Activated naive CD4-positive, alpha-beta T cell treated with anti-CD3 and anti-CD28 coated beads, Interleukin-2, amount 50 U/mL, for 16 hours (primary cell): ENCODE measurements around the gene ARID3B.

Source experiments
- DNase-seq: peaks from one replicate; pipeline ENCODE4 v3.0.0-alpha.2; 2020

Gene ARID3B

DNA sequence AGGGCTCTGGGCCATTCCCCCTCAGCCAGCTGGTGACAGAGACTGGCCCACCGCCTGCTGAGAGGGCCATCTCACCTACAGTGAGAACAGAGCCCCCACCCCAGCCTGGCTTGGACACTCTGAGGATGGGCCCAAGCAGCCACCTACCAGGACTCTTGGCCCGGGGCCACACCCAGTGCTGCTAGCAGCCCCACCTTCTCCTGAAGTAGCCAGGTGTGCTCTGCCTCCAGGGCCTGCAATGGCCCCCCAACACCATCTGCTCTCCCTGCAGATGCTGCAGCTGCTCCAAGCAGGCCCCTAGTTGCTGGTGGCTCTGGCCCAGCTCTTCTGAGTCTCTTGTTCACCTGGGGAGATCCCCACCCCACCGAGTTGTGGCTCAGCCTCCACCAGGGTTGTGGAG, 67.8 kb downstream of the ARID3B start:
- no peak for DNase-seq

DNA sequence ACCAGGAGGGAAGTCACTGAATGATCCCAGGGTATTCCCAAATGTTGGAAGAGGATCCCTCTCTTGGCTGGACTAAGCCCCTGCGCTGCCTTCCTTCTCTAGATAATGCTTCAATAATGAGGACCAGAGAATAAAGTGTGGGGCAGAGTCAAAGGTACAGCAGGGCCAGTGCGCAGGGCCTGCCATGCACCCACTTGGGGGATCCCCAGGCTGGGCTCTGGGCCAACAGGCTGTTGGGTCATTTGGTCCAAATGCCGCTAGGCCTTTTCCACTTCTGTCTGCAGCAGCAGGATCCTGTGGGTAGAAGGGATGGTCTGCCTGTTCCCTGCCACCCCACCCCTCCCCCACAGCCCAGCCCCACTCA, 68.9 kb downstream of the ARID3B start:
- no peak for DNase-seq

DNA sequence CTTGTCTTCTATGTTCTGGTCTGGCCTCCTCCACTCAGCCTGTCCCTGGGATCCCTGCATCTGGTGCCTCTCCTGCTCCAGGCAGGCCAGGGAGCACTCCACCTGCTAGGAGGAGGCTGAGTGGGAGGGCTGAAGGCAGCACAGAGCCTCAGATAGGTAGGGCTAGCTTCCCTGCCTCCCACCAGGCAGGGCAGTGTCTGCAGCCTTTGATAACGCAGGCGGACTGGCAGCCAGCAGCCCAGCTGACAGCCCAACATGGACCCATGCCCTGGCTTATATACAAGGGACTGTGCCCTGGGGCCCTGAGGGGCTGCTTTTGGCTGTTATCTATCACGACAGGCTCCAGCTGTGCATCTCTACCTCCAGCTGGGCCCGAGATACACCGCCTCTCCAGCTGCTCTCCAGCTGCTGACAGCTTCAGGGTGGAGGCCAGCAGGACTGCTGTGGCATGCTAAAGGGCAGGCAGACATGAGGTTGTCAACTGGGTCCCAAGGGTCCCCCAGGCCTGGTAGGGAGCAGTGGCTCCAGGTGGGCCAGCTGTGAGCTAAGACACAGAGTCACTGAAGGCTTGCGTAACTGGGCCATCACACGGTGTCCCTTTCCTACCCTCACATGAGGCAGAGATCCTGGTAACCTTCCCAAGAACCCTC, 69.4 kb downstream of the ARID3B start:
- no peak for DNase-seq

DNA sequence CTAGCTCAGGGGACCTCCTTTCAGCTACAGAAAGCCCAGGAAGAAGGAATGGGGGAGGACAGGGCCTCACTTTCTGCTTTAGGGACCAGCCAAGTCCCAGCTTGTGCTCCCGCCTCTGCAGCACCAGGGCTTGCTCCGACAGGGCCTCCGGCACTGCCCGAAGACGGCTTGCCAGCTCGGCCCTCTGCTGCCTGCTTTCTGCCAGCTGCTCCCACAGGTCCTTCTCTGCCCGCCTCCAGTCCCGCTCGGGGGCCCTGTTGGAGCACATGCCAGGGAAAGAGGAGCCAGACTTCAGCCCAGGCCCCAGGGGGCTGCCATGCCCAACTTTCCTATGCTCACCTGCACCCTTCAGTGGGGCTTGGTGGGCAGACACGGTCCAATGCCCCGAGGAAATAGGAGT, 70.3 kb downstream of the ARID3B start:
- DNase-seq: no peak

DNA sequence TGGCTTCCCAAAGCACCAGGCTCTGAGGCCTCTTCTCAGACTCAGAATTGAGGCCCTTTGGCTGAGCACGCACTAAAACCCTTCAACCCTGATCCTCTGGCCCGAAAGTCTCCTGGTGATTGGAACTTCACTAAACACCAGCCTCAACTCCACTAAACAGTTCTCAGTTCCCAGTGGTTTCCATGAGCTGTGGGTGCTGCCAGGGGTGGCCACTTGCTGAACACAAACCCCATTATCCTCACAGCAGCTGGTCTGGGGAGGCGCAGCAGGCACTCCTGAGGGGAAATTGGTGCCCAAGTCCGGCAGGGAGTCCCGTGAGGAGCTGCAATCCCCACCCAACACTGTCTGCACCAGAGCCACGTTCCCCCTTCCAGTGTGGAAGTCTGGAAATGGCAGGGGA, 70.8 kb downstream of the ARID3B start:
- no peak for DNase-seq

DNA sequence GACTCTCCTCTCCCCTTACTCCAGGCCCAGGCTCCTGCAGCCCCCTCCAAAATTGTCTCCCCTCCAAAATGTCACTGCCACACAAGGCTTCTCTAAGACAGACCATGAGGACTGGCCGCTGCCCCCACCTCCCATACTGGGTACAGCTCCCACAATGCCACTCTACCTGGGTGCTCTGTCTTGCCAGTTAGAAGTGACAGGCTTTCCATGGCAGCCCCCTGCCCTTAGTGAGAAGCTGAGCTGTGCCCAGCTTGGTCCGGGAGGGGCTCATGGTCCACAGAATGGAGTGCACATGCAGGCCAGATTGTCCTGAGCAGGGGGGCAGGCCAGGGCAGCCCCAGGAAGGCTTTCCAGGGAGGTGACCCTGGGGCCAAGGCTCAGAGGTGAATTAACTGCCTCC, 71.7 kb downstream of the ARID3B start:
- DNase-seq: no peak

DNA sequence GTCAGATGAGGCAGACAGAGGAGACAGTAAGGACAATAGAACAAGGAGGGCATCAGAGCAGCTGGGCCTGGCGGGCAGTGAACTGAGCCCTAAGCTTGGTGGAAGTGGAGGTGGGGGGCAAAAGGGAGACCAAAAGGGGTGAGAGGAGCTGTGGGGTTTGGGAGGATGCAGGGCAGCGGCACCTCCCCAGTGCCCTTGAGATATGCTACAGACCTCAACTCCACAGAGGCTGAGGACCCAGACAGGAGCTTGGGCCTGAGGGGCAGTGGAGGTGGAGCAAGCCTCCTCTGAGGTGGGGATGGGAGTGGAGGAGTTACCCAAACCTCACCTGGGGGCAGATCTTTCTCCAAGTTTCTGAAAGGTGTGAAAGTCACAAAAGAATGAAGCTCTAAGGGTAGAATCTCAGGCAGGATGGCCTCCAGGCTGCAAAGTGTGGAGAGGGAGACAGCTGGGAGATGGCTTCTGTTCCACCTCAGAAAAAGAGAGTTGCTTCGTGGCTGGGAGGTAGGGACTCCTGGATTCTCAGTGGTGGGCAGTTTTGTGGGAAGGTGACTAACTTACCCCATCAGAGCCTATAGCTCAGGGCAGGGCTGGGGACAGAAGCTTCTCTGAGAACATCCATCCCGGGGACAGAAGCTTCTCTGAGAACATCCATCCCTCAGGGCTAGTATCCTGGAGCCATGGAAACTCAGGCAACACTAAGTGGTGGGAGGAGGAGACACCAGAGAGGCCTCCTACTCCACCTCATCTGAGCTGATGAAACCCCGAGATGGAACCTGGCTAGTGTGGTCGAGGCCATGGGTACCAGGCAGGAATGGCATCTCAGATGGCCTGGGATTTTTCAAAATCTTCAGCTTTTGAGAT, 72.3 kb downstream of the ARID3B start:
- DNase-seq: no peak

DNA sequence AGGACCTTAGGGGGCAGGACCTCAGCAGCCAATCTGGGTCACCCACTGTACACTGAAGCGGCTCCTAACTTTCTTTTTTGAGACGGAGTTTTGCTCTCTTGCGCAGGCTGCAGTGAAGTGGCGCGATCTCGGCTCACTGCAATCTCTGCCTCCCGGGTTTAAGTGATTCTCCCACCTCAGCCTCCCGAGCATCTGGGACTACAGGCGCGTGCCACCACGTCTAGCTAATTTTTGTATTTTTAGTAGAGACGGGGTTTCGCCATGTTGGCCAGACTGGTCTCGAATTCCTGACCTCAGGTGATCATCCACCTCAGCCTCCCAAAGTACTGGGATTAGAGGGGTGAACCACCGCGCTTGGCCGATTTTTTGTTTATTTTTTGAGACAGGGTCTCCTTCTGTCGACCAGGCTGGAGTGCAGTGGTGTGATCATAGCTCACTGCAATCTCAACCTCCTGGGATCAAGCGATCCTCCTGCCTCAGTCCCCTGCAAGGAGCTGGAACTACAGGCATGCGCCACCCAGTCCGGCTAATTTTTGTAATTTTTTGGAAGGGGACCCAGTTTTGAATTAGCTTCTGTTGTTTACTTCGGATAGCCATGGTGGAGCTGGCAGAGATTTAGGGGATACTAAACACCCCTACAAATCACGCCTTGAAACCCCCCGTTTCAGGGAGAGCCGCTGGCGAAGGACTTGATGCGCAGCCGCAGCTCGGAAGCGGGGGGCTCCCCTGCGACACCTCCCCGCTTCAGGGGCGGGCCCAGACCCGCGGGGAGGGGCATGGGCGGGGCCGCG, 73.1 kb downstream of the ARID3B start:
- DNase-seq: no peak

DNA sequence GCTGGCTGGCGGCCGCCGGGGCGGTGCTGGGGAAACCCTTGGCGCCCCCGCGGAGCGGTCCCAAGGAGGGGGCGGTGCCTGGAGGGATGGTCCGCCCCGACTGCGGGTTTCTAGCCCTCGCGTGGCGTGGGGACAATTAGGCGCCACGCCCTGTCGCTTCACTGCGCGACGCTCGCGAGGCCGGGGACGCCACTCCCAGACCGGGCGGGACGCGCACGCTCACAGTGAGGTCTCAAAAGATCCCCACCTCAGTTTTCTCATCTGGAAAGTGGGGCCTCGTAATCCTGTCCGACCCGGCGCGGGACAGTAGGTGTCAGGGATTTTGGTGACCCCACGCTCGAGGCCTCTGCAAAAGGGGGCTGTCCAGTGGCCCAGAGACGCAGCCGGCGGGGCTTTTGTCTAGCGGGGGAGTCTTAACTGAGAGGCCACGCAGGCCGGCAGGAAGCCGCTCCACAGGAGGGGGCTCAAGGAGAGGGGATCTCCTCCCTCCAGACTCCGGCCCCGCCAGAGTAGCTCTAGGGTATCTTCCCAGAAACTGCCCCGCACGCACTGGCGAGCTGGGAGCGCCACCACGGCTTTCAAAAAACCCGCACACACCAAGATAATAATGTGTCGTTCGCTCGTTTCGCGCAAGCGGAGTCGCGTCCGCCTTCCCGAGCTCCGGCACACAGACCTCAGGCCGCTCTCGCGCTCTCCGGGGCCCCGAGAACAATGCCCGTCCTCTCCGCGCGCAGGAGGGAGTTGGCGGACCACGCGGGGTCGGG, 73.9 kb downstream of the ARID3B start:
- peak; percentile 86 for DNase-seq

DNA sequence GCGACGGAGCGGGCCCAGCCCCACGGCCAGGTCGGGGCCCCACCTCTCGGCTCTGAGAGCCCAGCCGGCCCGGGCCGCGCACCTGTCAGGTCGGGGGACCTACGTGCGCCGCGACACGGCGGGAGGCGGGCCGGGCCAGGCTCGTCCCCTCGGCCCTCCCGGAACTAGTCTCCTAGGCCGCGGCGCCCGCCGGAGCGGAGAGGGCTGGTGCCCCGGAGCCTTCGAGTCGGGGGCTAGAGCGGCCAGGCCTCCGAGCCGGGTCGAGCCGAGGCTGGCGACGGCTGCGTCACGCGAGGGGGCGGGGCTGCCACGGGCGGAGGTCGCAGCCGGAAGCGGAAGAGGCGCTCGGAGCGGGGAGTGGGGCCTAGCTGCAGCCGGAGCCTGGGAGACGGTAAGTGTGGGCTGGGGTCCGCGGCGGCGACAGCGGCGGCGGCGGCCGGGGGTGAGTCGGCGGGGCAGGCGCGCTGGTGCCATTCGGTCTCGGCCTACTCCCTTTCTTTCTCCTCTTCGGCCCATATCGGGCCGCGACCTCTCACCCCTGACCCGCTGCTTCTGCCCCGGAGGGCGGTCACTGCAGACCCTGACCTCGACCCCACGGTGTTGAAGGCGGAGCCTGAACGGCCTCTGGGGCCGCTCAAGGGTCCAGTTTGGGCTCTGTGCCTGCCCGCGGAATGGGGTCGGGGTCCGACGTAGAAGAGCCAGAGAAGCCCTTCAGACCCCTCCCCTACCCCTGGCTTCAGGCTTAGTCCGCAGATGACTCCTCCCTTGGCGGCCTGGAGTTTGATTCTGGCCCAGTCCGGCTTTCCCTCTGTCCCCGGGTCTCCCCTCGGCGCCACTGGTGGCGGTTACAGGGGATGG, 74.7 kb downstream of the ARID3B start, which contains the start of gene CLK3:
Gene CLK3 (plus strand): TSS at position 329 of the 858 bp plus-strand sequence. CDS start 3,361 bp downstream, outside the sequence.
- peak; percentile 98 for DNase-seq

DNA sequence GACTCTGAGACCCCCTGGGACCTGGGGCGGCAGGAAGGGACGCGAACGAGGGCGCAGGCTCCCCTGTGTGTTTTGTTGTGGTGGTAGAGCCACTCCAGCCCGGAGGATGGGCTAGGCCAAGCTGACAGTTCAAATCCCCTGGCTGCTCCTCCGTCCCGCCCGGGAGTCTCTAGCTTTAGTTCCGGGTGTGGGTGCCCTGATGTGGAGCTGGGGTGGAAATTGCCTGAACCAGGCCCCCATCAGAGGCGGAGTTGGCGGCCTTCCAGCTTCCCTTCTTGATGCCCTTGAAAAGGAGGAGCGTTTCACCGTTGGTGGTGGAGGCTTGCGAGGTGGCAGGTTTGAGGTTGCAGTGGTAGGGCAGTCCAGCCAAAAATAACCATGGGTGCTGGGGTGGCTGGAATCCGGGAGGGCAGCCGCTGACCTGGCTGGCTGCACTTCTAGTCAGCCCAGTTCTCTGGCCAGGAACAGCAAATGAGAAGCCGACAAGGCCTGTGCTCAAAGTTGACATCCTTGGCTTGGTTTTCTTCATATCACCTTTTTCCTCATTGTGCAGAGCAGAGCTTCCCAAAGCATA, 75.4 kb downstream of the ARID3B start:
- peak; percentile 66 for DNase-seq

DNA sequence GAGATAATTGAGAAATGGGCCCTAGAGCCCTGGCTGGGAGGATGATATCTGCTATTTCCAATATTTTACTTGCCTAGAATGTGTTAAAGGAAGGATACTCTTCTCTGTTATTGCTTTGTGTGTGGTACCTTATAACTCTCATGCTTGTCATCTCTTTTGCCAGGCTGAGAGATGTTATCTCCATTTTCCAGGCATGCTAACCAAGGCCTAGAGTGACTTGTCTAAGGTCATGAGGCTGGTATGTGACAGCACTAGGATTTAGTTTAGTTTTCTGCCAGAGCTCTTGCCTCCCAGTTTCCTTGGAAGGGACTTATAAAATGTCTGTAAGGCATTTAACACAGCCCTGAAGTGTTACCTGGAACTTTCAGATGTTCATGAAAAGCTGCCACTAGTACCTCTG, 76.0 kb downstream of the ARID3B start:
- DNase-seq: no peak

DNA sequence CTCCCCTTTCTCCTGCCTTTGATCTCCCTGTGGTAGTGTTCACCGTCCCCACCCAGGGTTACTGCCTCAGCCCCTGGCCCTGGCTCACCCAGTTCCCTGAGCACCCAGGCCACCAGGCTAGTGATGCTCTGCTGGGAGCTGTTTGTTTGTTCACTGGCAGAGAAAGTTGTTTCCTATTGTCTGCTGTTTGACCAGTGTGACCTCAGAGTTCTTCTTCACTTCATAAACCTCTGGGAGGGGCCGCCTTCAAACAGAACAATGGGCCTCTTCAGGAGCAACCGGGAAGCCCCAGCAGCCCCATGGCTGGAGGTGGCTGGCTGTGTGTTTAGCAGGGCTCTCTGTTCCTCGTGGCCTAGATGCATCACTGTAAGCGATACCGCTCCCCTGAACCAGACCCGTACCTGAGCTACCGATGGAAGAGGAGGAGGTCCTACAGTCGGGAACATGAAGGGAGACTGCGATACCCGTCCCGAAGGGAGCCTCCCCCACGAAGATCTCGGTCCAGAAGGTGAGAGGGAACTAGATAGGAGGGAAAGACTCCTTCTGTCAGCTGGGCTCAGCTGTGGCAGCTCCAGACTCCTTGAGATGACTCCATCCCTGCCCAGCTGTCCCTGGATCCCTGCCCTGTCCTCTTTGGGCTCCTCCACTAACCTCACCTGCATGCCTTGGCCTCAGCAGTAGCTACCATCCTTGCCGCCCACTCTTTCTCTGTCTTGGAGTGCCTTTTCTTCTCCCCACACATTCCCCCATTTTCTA, 78.0 kb downstream of the ARID3B start:
- no peak for DNase-seq

DNA sequence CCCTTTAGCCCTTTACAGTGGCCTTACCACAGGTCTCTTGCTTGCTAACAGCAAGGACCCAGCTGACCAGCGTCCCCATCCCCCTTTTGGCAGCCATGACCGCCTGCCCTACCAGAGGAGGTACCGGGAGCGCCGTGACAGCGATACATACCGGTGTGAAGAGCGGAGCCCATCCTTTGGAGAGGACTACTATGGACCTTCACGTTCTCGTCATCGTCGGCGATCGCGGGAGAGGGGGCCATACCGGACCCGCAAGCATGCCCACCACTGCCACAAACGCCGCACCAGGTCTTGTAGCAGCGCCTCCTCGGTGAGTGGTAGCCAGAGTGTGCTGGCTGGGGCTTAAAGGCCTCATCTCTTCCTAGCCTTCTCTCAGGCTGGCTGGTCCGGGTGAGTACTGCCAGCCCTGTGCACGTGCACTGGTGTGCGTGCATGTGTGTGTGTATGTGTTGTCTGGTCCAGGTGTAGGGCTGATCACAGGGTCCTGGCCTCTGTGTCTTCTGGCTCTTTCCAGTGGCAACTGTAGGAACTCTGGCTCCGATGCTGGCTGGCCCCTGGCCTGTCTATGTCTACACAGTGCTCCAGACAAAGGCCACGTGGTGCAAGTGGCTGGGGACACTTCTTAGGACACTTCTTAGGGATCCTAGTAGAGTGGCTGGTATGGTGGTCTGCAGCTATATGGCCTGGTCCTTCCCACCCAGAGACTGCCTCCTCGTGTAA, 79.1 kb downstream of the ARID3B start:
- no peak for DNase-seq

DNA sequence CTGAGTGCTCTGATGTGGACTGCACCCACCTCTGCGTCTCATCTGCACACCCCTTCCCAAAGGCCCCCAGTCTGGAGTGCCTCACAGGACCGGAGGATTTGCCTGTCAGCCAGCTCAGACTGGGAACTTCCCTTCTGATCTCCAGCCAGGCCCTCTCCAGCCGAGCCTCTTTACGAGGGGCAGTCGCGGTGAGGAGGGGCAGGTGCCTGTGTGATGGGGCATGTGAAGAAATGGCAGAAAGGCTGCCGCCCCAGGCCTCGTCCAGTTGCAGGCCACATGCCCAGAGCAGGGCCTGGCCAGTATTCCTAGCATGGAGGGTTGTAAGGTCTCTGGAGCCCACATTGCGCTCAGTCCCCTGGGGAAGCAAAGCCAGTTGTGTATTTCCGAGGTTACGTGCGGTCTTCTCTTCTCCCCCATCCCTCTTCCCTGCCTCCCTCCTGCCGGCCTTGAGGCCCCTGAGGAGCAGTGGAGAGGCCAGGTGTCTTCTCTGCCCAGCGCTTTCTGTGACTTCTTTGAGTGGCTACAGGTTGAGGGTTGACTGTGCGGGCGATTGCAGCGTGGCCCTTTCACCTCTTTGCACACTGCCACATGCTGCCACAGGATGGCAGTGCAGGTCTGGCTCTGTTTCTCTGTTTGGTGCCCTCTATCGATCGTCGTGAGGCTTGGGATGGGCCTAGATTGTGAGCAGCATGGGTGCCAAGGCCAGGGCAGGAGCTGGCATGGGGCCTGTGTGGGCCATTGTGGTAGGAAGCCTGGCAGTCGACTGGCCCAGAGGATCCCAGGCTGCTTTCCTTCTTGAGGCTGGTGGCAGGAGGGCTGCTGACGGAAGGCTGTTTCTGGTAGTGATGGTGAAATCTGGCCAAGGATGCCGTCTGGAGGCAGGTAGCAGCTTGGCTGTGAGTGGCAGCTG, 79.9 kb downstream of the ARID3B start:
- DNase-seq: peak; percentile 78

DNA sequence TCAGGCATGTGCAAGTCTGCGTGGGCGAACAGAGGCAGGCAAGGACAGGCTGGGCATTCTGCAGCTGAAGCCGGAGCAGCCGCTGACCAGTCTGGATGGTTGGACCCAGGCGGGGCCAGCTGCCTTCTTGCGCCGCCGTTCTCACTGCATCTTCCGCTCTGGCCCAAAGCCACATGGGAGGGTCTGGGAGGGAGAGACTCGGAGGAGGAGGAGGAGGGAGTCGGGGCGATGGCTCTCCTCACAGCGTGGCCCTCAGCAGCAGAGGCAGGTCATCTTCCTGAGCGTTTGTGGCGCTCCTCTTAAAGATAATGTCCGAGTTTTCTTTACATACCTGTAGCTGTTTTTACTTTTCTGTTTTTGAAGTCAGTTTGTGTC, 80.5 kb downstream of the ARID3B start:
- DNase-seq: no peak

DNA sequence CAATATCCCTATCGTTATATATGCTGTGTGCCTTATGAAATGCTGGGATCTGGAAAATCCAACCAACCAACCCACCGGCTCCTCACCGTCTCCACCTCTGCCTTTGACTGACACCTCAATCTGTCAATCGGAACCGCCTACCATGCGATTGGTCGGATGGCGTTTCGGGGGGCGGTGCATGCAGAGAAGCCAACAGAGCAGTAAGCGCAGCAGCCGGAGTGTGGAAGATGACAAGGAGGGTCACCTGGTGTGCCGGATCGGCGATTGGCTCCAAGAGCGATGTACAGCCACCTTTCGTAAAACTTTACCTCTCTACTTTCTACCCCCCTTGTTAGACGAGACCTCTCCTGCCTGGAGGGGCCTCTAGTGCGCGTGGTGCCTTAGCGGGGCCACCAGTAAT, 80.9 kb downstream of the ARID3B start:
- DNase-seq: no peak

DNA sequence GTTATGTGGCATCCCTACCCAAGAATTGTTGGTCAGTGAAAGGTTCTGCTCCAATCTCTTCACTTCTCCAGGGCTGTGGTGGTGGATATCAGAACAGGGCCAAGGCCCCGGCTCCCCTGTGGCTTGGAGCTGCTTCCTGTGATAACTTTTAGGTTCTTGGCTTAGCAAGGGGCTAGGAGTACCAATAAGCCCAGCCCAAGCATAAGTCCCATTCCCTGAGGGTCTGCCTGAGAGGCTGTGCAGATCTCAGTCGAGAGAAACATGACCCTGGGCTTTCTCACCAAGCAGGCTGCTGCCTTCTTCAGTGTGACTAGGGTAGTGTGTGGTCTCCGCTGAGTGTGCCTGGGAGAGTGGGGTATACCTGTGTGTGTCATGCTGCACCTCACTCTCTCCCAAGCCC, 81.7 kb downstream of the ARID3B start:
- no peak for DNase-seq

DNA sequence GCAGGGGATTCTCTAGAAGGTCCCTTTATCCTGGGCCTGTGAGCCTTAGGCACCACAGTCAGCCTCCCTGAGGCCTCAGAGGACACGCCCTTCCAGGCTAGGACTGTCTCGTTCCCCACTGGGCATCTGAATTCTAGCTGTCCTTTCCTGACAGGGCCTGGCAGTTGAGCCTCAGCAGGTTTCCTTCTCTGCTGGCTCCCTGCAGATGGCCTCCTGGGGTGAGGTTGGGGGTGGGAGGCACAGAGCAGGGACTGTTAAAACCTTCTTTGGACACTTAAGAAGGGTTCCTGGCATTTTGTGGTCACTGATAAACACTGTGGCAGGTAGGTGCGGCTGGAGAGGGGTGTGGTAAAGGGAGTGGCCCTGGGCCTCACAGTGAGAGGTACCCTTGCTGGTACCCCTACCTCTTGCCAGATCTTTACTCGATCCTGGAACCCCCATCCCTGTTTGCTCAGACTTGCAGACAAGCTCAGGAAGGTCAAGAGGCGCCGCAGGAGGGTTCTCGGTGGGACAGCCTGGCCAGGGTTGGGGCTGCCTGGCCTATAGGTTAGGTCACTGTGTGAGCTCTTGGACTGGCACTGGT, 83.1 kb downstream of the ARID3B start:
- no peak for DNase-seq
